SH-SY5Y (cell line): ENCODE measurements around the gene RNF5.

Source experiments
- GATA2 ChIP-seq: IDR thresholded peaks from 2 replicates; pipeline ENCODE4 v1.6.1; 2011; ENCODE audit warnings: mild to moderate bottlenecking, low read depth, low read length
- GATA3 ChIP-seq: IDR thresholded peaks from 2 replicates; pipeline ENCODE4 v1.6.1; 2011; ENCODE audit warnings: low read depth, mild to moderate bottlenecking, low read length, moderate library complexity

Gene RNF5

GRCh38 chr6:32167154-32167760 lies 10.9 kb upstream of the RNF5 start:
- TF ChIP-seq GATA3 (no peak), GATA2 (no peak)

GRCh38 chr6:32167761-32168262 lies 10.4 kb upstream of the RNF5 start:
- no peak for TF ChIP-seq GATA2
- TF ChIP-seq GATA3 = no peak

DNA sequence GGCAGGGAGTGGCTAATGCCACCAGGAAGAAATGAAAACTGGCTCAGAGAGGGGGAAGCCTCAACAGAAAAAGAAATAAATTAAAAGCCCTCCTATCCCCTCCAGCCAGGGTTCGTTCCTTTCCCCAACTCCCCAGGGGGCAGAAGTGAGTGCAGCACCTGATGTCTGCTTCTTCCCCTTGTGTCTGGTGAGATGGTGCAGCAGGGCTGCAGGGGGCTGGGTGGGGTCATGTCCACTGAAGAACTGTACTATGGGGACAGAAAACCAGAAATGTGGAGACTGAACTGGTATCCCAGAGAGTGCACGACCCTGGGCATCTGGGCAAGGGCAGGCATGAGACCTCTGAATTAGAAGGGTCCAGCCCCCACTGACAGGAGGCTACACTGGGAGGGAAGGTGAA lies 9.9 kb upstream of the RNF5 start:
- no peak for TF ChIP-seq GATA2
- no peak for TF ChIP-seq GATA3

- TF ChIP-seq GATA3 (no peak), GATA2 (no peak)
Measured at GRCh38 chr6:32168807-32169591, 9.2 kb upstream of the RNF5 start.

DNA sequence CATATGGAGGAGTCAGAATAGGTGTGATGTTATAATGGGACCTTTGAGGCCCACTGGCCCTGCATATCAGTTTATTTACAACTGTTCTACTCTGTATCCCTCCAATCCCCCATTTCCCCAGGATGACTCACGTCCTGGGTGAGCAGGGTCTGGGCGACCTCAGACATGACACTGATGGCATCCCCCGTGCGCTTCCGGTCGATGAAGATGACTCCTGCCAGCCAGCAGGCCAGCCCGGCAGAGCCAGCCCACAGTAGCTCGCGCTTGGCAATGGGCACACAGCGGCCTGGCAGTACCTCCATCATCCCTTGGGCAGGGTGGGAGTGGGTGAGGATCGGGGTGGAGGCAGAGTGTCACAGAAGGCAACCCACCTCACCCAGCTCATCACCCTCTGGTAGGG lies 7.9 kb upstream of the RNF5 start:
- TF ChIP-seq GATA3 (no peak), GATA2 (no peak)

DNA sequence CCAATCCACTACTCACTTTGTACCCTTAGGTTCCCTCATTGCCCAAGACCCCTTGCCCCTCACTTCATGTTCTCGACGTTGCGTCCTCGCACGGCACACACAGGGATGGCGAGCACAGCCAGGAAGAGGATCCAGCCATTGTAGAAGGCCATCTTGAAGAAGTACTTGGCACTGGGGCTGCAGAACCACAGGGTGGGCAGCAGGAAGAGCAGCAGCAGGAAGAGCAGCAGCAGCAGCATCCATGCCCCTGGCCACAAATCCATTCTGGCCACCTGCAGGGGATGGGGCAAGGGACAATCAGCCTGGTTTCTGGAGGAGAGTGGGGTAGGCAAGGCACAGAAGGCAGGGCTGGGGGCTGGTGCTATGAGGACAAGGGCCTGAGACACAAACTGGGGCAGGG lies 7.0 kb upstream of the RNF5 start:
- TF ChIP-seq GATA3 (no peak), GATA2 (no peak)

DNA sequence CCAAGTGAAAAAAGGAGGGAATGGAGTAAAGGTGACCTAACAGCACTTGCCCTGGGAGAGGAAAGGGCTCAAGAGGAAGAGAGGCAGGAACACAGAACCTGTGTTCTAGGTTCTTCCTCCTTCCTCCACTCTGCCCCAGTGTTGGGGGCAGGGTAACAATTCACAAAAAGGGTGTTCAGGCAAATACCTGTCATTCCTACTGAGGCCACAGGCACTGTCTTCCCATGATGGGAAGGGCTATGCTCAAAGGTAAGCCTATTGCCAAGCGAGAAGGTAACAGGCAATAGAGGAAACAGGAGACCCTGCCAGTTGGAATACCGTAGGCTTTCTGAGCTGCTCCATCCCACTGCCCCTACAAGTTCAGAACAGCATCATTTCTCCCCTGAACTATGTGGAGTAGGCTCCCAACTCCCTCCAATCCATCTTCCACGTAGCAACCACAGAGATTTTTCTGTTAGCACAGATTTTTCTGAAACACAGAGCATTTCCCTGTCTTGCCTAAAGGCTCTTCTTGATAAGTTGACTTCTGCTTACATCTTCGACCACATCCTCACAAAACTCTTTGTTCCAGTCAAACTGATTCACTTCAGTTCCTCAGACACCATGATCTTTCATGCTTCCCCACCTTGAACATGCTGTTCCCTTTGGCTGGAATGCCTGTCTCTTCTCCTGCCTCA lies 5.0 kb upstream of the RNF5 start:
- TF ChIP-seq GATA3 (no peak), GATA2 (no peak)

DNA sequence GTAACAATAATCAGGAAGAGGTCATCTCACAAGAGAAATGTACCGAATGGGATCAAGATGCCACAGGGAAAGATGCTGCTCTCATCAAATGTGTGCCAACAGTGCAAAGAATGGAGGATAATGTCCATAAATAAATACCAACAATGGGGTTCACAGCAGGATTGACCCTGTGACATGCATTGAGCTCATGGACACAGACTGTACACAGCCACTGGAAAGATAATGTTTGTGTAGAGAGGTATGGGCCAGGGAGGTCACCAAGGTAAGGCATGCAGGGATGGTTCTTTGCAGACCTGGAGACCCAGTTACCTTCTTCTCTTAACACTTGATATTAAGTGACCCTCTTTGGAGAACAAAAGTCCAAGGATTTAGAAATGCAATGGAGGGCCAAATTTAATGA lies 3.8 kb upstream of the RNF5 start:
- TF ChIP-seq GATA3 (no peak), GATA2 (no peak)

- TF ChIP-seq GATA2 (no peak), GATA3 (no peak)
Measured at GRCh38 chr6:32175322-32175710, 2.9 kb upstream of the RNF5 start.

GRCh38 chr6:32175711-32176475 lies 2.3 kb upstream of the RNF5 start, which contains the start of gene AGPAT1:
Gene AGPAT1, minus strand, starts transcription at chr6:32176084. Its CDS starts 4,588 bp downstream, at chr6:32171496.
- TF ChIP-seq GATA3 = no peak
- TF ChIP-seq GATA2 = no peak; the same call in 1 of the 2 replicates

- no peak for TF ChIP-seq GATA2
- TF ChIP-seq GATA3 = no peak
Measured at GRCh38 chr6:32176476-32177182, 1.6 kb upstream of the RNF5 start.

GRCh38 chr6:32177183-32177787 lies 920 bp upstream of the RNF5 start:
- TF ChIP-seq GATA3 (no peak), GATA2 (no peak)
